ENCODE results near the gene SECISBP2. TPM values are rescaled to one million over a fixed set of nuclear protein-coding genes. Genes with fewer than 3 reads are reported as not detected.

The SECISBP2 gene
- total and polyA plus RNA-seq, 2 experiments from 2014 or later, result 30.6 to 43.8 TPM

GRCh38 chr9:89407070-89407469 lies 88.8 kb downstream of the SECISBP2 start:
- H3K9me2 ChIP-seq (replicated peaks; ENCODE audit: insufficient read depth), result no peaks in the 10 kb centered on the region
- WGBS (ENCODE audit: low lambda C conversion rate, missing lambda C conversion rate), result 63% methylated on average over 2 of the region's 2 CpGs
- H3K4me2 ChIP-seq, result no peak overlapping the region
- no peaks in the 10 kb centered on the region for H4K20me1 ChIP-seq (ENCODE audit: insufficient read depth, poor library complexity, severe bottlenecking)
- H3K4me3 ChIP-seq, result no peak overlapping the region
- no peak overlapping the region for H3K27ac ChIP-seq
- no peak overlapping the region for H2AFZ ChIP-seq
- H3K79me2 ChIP-seq, result no peaks in the 10 kb centered on the region
- H3K27me3 ChIP-seq, result no peaks in the 10 kb centered on the region
- no peak for DNase-seq (ENCODE audit: low spot score)
- no peak for TF ChIP-seq CTCF (IDR thresholded peaks at IDR 0.05; ENCODE audit: poor library complexity)
- TF ChIP-seq EZH2 (IDR thresholded peaks at IDR 0.05; ENCODE audit: borderline replicate concordance), result no peak
- no peak for TF ChIP-seq EZH2phosphoT487 (IDR thresholded peaks at IDR 0.05; ENCODE audit: low read depth, severe bottlenecking, unreplicated experiment)
- no peaks in the 10 kb centered on the region for H3K9me3 ChIP-seq (ENCODE audit: low read depth)
- no peaks in the 10 kb centered on the region for H3K4me1 ChIP-seq (ENCODE audit: insufficient read depth)
- no peaks in the 10 kb centered on the region for H3K36me3 ChIP-seq (replicated peaks; ENCODE audit: insufficient read depth, low read depth)

GRCh38 chr9:89408628-89409101 lies 90.4 kb downstream of the SECISBP2 start:
- no peak for DNase-seq (ENCODE audit: low spot score)
- H3K79me2 ChIP-seq, result no peaks in the 10 kb centered on the region
- H3K27me3 ChIP-seq, result no peaks in the 10 kb centered on the region
- H3K9me3 ChIP-seq (ENCODE audit: low read depth), result no peaks in the 10 kb centered on the region
- H3K4me2 ChIP-seq, result no peak overlapping the region
- no peaks in the 10 kb centered on the region for H4K20me1 ChIP-seq (ENCODE audit: insufficient read depth, poor library complexity, severe bottlenecking)
- no peaks in the 10 kb centered on the region for H3K4me1 ChIP-seq (ENCODE audit: insufficient read depth)
- H3K27ac ChIP-seq, result no peak overlapping the region
- H3K9me2 ChIP-seq (replicated peaks; ENCODE audit: insufficient read depth), result no peaks in the 10 kb centered on the region
- H3K4me3 ChIP-seq, result no peak overlapping the region
- 87% methylated on average over 12 of the region's 12 CpGs for WGBS (ENCODE audit: low lambda C conversion rate, missing lambda C conversion rate)
- no peaks in the 10 kb centered on the region for H3K36me3 ChIP-seq (replicated peaks; ENCODE audit: insufficient read depth, low read depth)
- no peak overlapping the region for H2AFZ ChIP-seq
- TF ChIP-seq EZH2 (IDR thresholded peaks at IDR 0.05; ENCODE audit: borderline replicate concordance) (no peak), EZH2phosphoT487 (IDR thresholded peaks at IDR 0.05; ENCODE audit: low read depth, severe bottlenecking, unreplicated experiment) (no peak), CTCF (IDR thresholded peaks at IDR 0.05; ENCODE audit: poor library complexity) (no peak)

Small RNA genes lying within 50 kb of the gene (microRNA-seq; reads per million reads assigned to microRNA genes)
- not detected for gene MIR3153

Small RNA genes lying within 50 kb of the gene (small RNA-seq; reads per million reads assigned to genes)
- gene MIR3153, result not detected

Other genes starting within 250 kb of the SECISBP2 start
- gene SHC3, start 139.7 kb upstream of the SECISBP2 start, total RNA-seq, result 1.4 and 1.8 TPM in 2 replicates
- gene SHC3, start 139.7 kb upstream of the SECISBP2 start, polyA plus RNA-seq, result 1.4 and 1.5 TPM in 2 replicates
- 77.1 and 85.1 TPM in 2 replicates for gene CKS2, start 7.3 kb upstream of the SECISBP2 start, total RNA-seq
- gene CKS2, start 7.3 kb upstream of the SECISBP2 start, polyA plus RNA-seq, result 136 and 145 TPM in 2 replicates
- gene SEMA4D, start 179.6 kb downstream of the SECISBP2 start, total RNA-seq, result 9.4 and 10.0 TPM in 2 replicates
- gene SEMA4D, start 179.6 kb downstream of the SECISBP2 start, polyA plus RNA-seq, result 10.1 and 10.4 TPM in 2 replicates